ENCODE data around the gene CUL9.

DNA sequence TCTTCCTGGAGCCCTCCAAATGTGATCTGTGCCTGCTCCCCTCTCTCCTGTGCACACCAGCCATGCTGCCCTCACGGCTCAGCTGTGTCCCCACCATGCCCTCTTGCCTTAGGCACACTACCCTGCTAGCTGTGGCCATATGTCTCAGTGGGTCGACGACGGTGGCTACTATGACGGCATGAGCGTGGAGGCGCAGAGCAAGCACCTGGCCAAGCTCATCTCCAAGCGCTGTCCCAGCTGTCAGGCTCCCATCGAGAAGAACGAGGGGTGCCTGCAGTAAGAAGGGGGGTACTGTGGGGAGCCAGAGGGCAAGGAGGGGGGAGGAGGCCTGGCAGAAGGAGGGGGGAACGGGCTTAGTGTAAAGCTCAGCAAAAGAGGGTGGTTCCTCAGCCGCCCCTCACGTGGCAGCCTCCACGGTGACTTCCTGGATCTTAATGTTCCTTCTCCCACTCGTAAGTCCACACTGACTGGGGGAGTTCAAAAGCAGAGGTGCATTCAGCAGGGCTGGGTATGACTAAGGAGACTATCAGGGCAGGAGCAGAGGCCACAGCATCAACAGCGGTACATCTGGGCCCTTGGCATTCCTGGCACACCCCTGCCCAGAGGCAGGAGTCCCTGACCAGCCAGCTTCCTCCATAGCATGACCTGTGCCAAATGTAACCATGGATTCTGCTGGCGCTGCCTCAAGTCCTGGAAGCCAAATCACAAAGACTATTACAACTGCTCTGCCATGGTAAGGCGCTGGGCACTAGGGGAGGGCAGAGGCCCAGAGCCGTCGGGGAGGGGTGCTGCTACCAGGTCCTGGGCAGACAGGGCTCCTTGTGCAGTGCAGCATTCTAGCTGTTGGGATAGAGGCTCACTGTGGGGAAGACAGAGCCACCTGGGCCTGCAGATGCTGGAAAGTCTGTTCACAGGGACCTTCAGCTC is 39.3 kb downstream of the CUL9 start:
- TF ChIP-seq POLR2A (IDR thresholded peaks at IDR 0.05) (no peak), POLR2AphosphoS5 (IDR thresholded peaks at IDR 0.05) (peak; percentile 18)
- TF ChIP-seq, protein P1, sequence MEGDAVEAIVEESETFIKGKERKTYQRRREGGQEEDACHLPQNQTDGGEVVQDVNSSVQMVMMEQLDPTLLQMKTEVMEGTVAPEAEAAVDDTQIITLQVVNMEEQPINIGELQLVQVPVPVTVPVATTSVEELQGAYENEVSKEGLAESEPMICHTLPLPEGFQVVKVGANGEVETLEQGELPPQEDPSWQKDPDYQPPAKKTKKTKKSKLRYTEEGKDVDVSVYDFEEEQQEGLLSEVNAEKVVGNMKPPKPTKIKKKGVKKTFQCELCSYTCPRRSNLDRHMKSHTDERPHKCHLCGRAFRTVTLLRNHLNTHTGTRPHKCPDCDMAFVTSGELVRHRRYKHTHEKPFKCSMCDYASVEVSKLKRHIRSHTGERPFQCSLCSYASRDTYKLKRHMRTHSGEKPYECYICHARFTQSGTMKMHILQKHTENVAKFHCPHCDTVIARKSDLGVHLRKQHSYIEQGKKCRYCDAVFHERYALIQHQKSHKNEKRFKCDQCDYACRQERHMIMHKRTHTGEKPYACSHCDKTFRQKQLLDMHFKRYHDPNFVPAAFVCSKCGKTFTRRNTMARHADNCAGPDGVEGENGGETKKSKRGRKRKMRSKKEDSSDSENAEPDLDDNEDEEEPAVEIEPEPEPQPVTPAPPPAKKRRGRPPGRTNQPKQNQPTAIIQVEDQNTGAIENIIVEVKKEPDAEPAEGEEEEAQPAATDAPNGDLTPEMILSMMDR (IDR thresholded peaks at IDR 0.05): no peak

Measured in prostate gland (tissue), 2 donors.